Activated naive CD8-positive, alpha-beta T cell (primary cell): Measurements from ENCODE around the gene CACTIN.

Experiments used
- H3K27ac Mint-ChIP-seq: one replicate; pipeline ENCODE4 v1.8.0; 2021; ENCODE audit warnings: mixed read lengths
- H3K27me3 Mint-ChIP-seq: one replicate; pipeline ENCODE4 v1.8.0; 2021; ENCODE audit warnings: mixed read lengths
- H3K36me3 Mint-ChIP-seq: one replicate; pipeline ENCODE4 v1.8.0; 2021; ENCODE audit warnings: mixed read lengths
- H3K4me1 Mint-ChIP-seq: one replicate; pipeline ENCODE4 v1.8.0; 2021; ENCODE audit warnings: low read depth, mixed read lengths
- H3K4me3 Mint-ChIP-seq: one replicate; pipeline ENCODE4 v1.8.0; 2021; ENCODE audit warnings: mild to moderate bottlenecking, mixed read lengths
- H3K9me3 Mint-ChIP-seq: one replicate; pipeline ENCODE4 v1.8.0; 2021; ENCODE audit warnings: low read depth, mixed read lengths

The CACTIN gene

GRCh38 chr19:3605770-3606169 lies 20.8 kb downstream of the CACTIN start:
- H3K36me3 Mint-ChIP-seq = no peaks in the 10 kb centered on the region
- H3K27ac Mint-ChIP-seq = no peak overlapping the region

GRCh38 chr19:3605361-3605760 lies 21.2 kb downstream of the CACTIN start:
- Mint-ChIP-seq H3K9me3 (no peaks in the 10 kb centered on the region), H3K27ac (no peak overlapping the region), H3K4me3 (no peak overlapping the region), H3K4me1 (peaks cover 10% of the 10 kb centered on the region), H3K27me3 (no peaks in the 10 kb centered on the region), H3K36me3 (no peaks in the 10 kb centered on the region)

More at GRCh38 chr19:3605770-3606169, 20.8 kb downstream of the CACTIN start:
- peaks cover 10% of the 10 kb centered on the region for H3K4me1 Mint-ChIP-seq
- no peak overlapping the region for H3K4me3 Mint-ChIP-seq
- no peaks in the 10 kb centered on the region for H3K9me3 Mint-ChIP-seq
- no peaks in the 10 kb centered on the region for H3K27me3 Mint-ChIP-seq

DNA sequence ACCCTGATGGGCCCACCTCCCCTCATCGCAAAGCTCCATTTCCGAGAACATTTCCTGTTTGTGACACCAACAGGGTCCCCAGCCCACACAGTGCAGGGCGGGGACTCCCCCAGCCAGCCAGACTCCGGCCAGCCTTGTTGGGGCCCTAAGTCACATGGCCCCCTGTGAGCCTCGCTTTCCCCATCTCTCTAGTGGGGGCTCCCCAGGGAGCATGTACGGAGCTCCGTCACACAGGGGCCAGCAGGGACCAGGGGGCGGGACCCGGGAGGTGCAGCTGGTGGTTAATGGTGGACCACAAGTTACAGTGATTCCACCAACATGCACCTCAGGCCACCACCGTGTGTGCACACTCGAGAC lies 21.6 kb downstream of the CACTIN start:
- Mint-ChIP-seq H3K27ac (no peak overlapping the region), H3K4me1 (peaks cover 10% of the 10 kb centered on the region), H3K27me3 (no peaks in the 10 kb centered on the region), H3K9me3 (no peaks in the 10 kb centered on the region), H3K4me3 (no peak overlapping the region), H3K36me3 (no peaks in the 10 kb centered on the region)

DNA sequence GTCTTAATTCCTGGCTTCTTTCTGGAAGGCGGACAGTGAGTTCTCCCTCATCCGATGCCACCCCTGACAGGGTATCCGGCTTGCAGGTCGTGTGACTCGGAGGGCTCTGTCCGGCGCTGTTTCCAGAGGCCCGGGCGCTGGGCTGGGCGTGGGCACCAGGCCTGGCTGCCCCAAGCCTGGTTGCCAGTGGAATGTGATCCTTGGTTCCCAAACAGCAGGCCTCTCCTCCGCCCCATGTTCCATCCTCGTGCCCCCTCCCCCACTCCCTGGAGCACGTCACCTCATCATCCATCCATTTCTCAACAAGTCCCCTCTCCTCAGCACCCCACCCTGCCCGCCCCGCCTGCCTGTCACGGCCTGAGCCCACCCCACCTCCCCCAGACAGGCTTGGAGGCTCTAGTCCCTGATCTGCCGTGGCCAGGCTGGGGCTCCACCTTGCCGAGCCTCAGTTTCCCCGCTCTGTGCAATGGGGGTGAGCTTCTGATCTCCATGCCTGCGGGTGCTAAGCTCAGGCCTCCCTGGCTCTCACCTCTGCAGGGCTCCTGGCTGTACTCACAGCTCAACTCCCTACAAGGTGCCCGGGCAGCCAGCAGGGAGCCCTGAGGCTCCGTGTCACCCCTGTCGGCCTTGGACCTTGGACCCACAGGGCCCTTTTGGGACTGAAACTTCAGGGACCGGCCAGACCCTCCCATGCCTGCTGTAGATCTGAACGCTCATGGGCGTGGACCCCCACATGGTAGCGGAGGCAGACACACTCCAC lies 22.2 kb downstream of the CACTIN start:
- Mint-ChIP-seq H3K27me3 (no peaks in the 10 kb centered on the region), H3K36me3 (no peaks in the 10 kb centered on the region), H3K27ac (no peak overlapping the region), H3K4me3 (no peak overlapping the region), H3K9me3 (no peaks in the 10 kb centered on the region), H3K4me1 (peaks cover 10% of the 10 kb centered on the region)

GRCh38 chr19:3603121-3603811 lies 23.3 kb downstream of the CACTIN start:
- Mint-ChIP-seq H3K4me3 (no peak overlapping the region), H3K36me3 (no peaks in the 10 kb centered on the region), H3K27ac (no peak overlapping the region), H3K27me3 (no peaks in the 10 kb centered on the region), H3K4me1 (peaks cover 8% of the 10 kb centered on the region), H3K9me3 (no peaks in the 10 kb centered on the region)

DNA sequence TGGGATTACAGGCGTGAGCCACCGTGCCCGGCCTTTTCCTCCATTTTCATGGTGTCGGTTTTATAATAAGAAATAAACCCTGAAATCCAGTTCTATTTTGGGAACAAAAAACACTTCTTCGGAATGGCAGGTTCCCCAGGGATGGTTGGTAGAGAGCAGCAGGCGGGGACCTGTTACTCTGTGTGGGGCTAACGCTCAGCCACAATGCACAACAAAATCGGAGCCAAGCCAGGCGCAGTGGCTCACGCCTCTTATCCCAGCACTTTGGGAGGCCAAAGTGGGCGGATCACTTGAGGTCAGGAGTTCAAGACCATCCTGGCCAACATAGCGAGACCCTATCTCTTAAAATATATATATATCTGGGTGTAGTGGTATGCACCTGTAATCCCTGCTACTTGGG lies 25.6 kb downstream of the CACTIN start:
- Mint-ChIP-seq H3K36me3 (no peaks in the 10 kb centered on the region), H3K4me3 (no peak overlapping the region), H3K27me3 (no peaks in the 10 kb centered on the region), H3K27ac (no peak overlapping the region), H3K9me3 (no peaks in the 10 kb centered on the region), H3K4me1 (no peaks in the 10 kb centered on the region)

DNA sequence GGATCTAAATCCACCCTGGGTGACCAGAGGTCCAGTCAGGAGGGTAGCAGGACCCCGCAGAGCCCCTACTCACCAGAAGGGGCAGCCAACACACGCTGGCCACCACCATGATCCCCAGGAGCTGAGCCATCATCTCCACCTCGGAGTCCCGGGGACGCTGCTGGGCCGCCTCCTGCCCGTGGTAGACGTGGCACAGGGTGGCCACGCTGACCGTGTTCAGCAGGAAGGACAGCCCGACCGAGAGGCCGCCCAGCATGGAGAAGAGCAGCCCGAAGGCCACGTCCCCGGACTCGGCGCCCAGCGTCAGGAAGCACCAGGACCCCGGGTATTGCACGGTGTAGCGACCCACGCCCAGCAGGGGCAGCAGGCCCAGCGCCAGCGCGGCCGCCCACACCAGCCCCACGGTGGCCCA lies 26.8 kb downstream of the CACTIN start:
- H3K36me3 Mint-ChIP-seq = no peaks in the 10 kb centered on the region
- H3K27ac Mint-ChIP-seq = no peak overlapping the region
- no peaks in the 10 kb centered on the region for H3K9me3 Mint-ChIP-seq
- no peak overlapping the region for H3K4me3 Mint-ChIP-seq
- no peaks in the 10 kb centered on the region for H3K4me1 Mint-ChIP-seq
- H3K27me3 Mint-ChIP-seq = no peaks in the 10 kb centered on the region

- H3K27me3 Mint-ChIP-seq = no peaks in the 10 kb centered on the region
- no peaks in the 10 kb centered on the region for H3K4me1 Mint-ChIP-seq
- H3K27ac Mint-ChIP-seq = no peak overlapping the region
- no peak overlapping the region for H3K4me3 Mint-ChIP-seq
- H3K9me3 Mint-ChIP-seq = no peaks in the 10 kb centered on the region
- peaks cover 2% of the 10 kb centered on the region for H3K36me3 Mint-ChIP-seq
Measured at GRCh38 chr19:3595521-3596061, 31.0 kb downstream of the CACTIN start.

DNA sequence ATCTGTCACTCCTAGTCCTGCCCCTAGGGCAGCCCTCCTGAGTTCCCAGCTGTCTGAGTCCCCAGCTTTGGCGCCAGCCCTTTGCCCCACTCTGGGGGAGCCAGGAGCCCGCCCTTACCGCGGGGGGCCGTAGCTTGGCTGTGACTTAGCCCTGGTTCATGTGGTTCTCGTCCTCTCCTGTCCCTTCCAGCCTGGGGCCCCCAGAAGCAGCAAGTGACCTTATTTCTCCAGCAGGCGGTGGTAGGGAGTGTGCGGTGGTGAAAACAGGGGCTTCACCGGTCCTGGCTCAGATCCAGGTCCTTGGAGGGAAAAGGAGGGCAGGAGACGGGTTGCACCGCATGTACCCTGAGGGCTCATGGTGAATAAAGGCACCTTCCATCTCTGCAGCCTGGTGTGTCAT lies 33.4 kb downstream of the CACTIN start:
- Mint-ChIP-seq H3K4me3 (no peak overlapping the region), H3K36me3 (peaks cover 4% of the 10 kb centered on the region), H3K9me3 (no peaks in the 10 kb centered on the region), H3K4me1 (peaks cover 3% of the 10 kb centered on the region), H3K27ac (no peak overlapping the region), H3K27me3 (no peaks in the 10 kb centered on the region)

GRCh38 chr19:3591876-3592613 lies 34.5 kb downstream of the CACTIN start:
- Mint-ChIP-seq H3K36me3 (peaks cover 4% of the 10 kb centered on the region), H3K27ac (no peak overlapping the region), H3K9me3 (no peaks in the 10 kb centered on the region), H3K4me1 (peaks cover 3% of the 10 kb centered on the region), H3K27me3 (no peaks in the 10 kb centered on the region), H3K4me3 (no peak overlapping the region)

GRCh38 chr19:3590991-3591659 lies 35.5 kb downstream of the CACTIN start:
- Mint-ChIP-seq H3K36me3 (peaks cover 4% of the 10 kb centered on the region), H3K4me3 (no peak overlapping the region), H3K9me3 (no peaks in the 10 kb centered on the region), H3K27me3 (no peaks in the 10 kb centered on the region), H3K27ac (no peak overlapping the region), H3K4me1 (peaks cover 3% of the 10 kb centered on the region)

- Mint-ChIP-seq H3K27me3 (no peaks in the 10 kb centered on the region), H3K9me3 (no peaks in the 10 kb centered on the region), H3K36me3 (peaks cover 4% of the 10 kb centered on the region), H3K4me1 (peaks cover 3% of the 10 kb centered on the region), H3K4me3 (no peak overlapping the region), H3K27ac (no peak overlapping the region)
Measured at GRCh38 chr19:3589949-3590348, 36.6 kb downstream of the CACTIN start.

DNA sequence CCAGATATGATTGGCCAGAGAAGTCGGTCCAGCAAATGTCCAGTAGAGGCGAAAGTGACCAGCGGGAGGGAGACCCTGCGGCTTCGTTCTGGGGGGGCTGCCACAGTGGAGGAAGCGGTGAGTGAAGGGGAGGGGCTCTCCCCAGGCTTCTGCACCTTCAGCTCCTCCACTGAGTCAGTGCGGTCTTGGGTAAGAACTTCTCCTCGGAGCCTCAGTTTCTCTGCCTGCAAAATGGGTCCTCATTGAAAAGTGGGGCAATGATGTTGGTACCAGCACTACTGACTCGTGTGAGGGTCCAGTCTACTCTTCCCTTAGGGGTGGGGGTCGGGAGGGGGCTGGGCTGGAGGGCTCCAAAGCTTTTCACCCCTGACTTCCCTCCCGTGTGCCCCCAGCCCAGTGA lies 37.2 kb downstream of the CACTIN start:
- no peak overlapping the region for H3K4me3 Mint-ChIP-seq
- H3K4me1 Mint-ChIP-seq = peaks cover 3% of the 10 kb centered on the region
- no peaks in the 10 kb centered on the region for H3K27me3 Mint-ChIP-seq
- peaks cover 2% of the 10 kb centered on the region for H3K36me3 Mint-ChIP-seq
- H3K9me3 Mint-ChIP-seq = no peaks in the 10 kb centered on the region
- no peak overlapping the region for H3K27ac Mint-ChIP-seq

- peaks cover 3% of the 10 kb centered on the region for H3K4me1 Mint-ChIP-seq
Measured at GRCh38 chr19:3586707-3587346, 39.8 kb downstream of the CACTIN start.

More at GRCh38 chr19:3586707-3587346, 39.8 kb downstream of the CACTIN start:
- Mint-ChIP-seq H3K9me3 (no peaks in the 10 kb centered on the region), H3K27ac (no peak overlapping the region), H3K4me3 (no peak overlapping the region), H3K36me3 (peaks cover 2% of the 10 kb centered on the region), H3K27me3 (no peaks in the 10 kb centered on the region)
